GM12878 (cell line): ENCODE measurements around the gene THRB. TPM values are rescaled to one million over a fixed set of nuclear protein-coding genes. Genes with fewer than 3 reads are reported as not detected.

Source experiments
- ATAC-seq: fragments of 200-7000 bp; cut with Tn5 transposase; 3 replicates; pipeline ENCODE4 v1.9.1; 2020; ENCODE audit warnings: mild to moderate bottlenecking, moderate library complexity
- BruUV-seq: library from RNA; stranded (reverse); fragments of 400-500 nt; replicated peaks from 2 replicates; lab custom pipeline; 2021; lab: Mats Ljungman, UMichigan
- CTCF ChIA-PET: fragments of 300-600 bp; sonication (Branson Sonifier 250); formaldehyde crosslinking; extraction: SDS; loops from one replicate; lab custom pipeline; 2021; ENCODE audit warnings: inconsistent platforms; lab: Yijun Ruan, JAX
- POLR2A ChIA-PET: fragments of 350-600 bp; formaldehyde crosslinking; extraction: SDS; loops from one replicate; lab custom pipeline; 2021; ENCODE audit warnings: inconsistent platforms; lab: Charles Lee
- RAD21 ChIA-PET: fragments of 300-600 bp; sonication (Branson Sonifier 250); formaldehyde crosslinking; loops from one replicate; lab custom pipeline; 2023; ENCODE audit warnings: antibody characterized with exemption; ENCODE audit not compliant: unreplicated experiment; lab: Charles Lee
- SMC1A ChIA-PET: fragments of 300-600 bp; sonication (Branson Sonifier 250); formaldehyde crosslinking; loops from one replicate; lab custom pipeline; 2023; ENCODE audit not compliant: unreplicated experiment, uncharacterized antibody; lab: Charles Lee
- DNase-seq: peaks from one replicate; pipeline ENCODE4 v3.0.0-alpha.2; 2011; ENCODE audit warnings: low read depth, low spot score
- FAIRE-seq: peaks from 3 replicates; lab custom pipeline; 2011; peaks lifted over from hg19 to GRCh38; lab: Jason Lieb, UNC
- H2AFZ ChIP-seq: 2 replicates; pipeline ENCODE4 v1.6.0; 2011; ENCODE audit warnings: low read depth, low read length, control low read depth; ENCODE audit not compliant: control insufficient read depth
- H3K27ac ChIP-seq: 2 replicates; pipeline ENCODE4 v1.5.1; 2011; ENCODE audit warnings: control low read depth; ENCODE audit not compliant: control insufficient read depth, insufficient read depth
- H3K27me3 ChIP-seq, 2 experiments: replicated peaks in 1 of 2; 2 replicates each; pipeline versions ENCODE4 v1.6.0 to v1.6.1; 2011; ENCODE audit warnings: low read length in 1 of 2; ENCODE audit not compliant: control insufficient read depth in 2 of 2, insufficient read depth in 2 of 2
- H3K36me3 ChIP-seq, 2 experiments: 2 replicates each; pipeline ENCODE4 v1.5.1; 2011; ENCODE audit warnings: low read length in 1 of 2; ENCODE audit not compliant: control insufficient read depth in 2 of 2, insufficient read depth in 2 of 2
- H3K4me1 ChIP-seq: 2 replicates; pipeline ENCODE4 v1.6.1; 2011; ENCODE audit warnings: mild to moderate bottlenecking, low read length, moderate library complexity, mixed read lengths; ENCODE audit not compliant: control insufficient read depth, insufficient read depth
- H3K4me2 ChIP-seq: 2 replicates; pipeline ENCODE4 v1.6.0; 2011; ENCODE audit warnings: control low read depth; ENCODE audit not compliant: control insufficient read depth, insufficient read depth
- H3K4me3 ChIP-seq: fragments of 200-600 bp; sonication (generic); 2 replicates; pipeline ENCODE4 v1.5.1; 2016
- H3K79me2 ChIP-seq: 2 replicates; pipeline ENCODE4 v1.6.0; 2011; ENCODE audit warnings: low read length; ENCODE audit not compliant: control insufficient read depth, insufficient read depth
- H3K9ac ChIP-seq: 2 replicates; pipeline ENCODE4 v1.8.0; 2011; ENCODE audit warnings: low read length, control low read depth, mixed read lengths; ENCODE audit not compliant: control insufficient read depth, insufficient read depth
- H3K9me3 ChIP-seq: replicated peaks from 3 replicates; pipeline ENCODE4 v1.5.1; 2011; ENCODE audit warnings: mild to moderate bottlenecking, low read length; ENCODE audit not compliant: control insufficient read depth, insufficient read depth
- H4K20me1 ChIP-seq: 2 replicates; pipeline ENCODE4 v1.6.0; 2011; ENCODE audit not compliant: control insufficient read depth, insufficient read depth
- ASH2L ChIP-seq: fragments of 300-600, 200-600 bp; sonication (generic); IDR thresholded peaks from 2 replicates; pipeline ENCODE4 v1.6.1; 2017; ENCODE audit warnings: low read depth, mild to moderate bottlenecking, borderline replicate concordance
- BACH1 ChIP-seq: fragments of 450-650 bp; IDR thresholded peaks from 2 replicates; pipeline ENCODE4 v1.6.1; 2017; ENCODE audit warnings: mild to moderate bottlenecking, borderline replicate concordance
- CBFB ChIP-seq: IDR thresholded peaks from 2 replicates; pipeline ENCODE4 v1.6.1; 2016; ENCODE audit warnings: antibody characterized with exemption, low read depth
- CEBPB ChIP-seq, 2 experiments: fragments of 150-350 bp in 1 of 2; IDR thresholded peaks; 2 replicates each; pipeline ENCODE4 v1.6.1; 2012 to 2014; ENCODE audit warnings: low read depth in 2 of 2, low read length in 2 of 2, borderline replicate concordance in 1 of 2, inconsistent platforms in 1 of 2
- CHD2 ChIP-seq: IDR thresholded peaks from 2 replicates; pipeline ENCODE4 v1.6.1; 2011; ENCODE audit warnings: low read depth, low read length, improper control_type of control experiment, borderline replicate concordance
- CREB1 ChIP-seq: IDR thresholded peaks from 2 replicates; pipeline ENCODE4 v1.6.1; 2012; ENCODE audit warnings: low read depth, mild to moderate bottlenecking, inconsistent platforms
- EED ChIP-seq: sonication (generic); IDR thresholded peaks from 2 replicates; pipeline ENCODE4 v1.6.1; 2016; ENCODE audit warnings: antibody characterized with exemption, low read depth
- EZH2 ChIP-seq: IDR thresholded peaks from 2 replicates; pipeline ENCODE4 v1.6.1; 2012; ENCODE audit warnings: low read depth, mild to moderate bottlenecking, control low read depth, inconsistent platforms, low read length, borderline replicate concordance; ENCODE audit not compliant: control insufficient read depth
- FOXK2 ChIP-seq: fragments of 450-650 bp; IDR thresholded peaks from 2 replicates; pipeline ENCODE4 v1.6.1; 2017; ENCODE audit warnings: mild to moderate bottlenecking, moderate library complexity
- HDAC6 ChIP-seq: fragments of 200-600 bp; sonication (generic); IDR thresholded peaks from one replicate; pipeline ENCODE4 v1.8.0; 2017; ENCODE audit warnings: antibody characterized with exemption; ENCODE audit not compliant: unreplicated experiment
- KDM1A ChIP-seq: fragments of 200-600 bp; sonication (generic); IDR thresholded peaks from 2 replicates; pipeline ENCODE4 v1.6.1; 2016; ENCODE audit warnings: borderline replicate concordance
- KLF5 ChIP-seq: fragments of 450-650 bp; IDR thresholded peaks from 2 replicates; pipeline ENCODE4 v1.6.1; 2014; ENCODE audit warnings: mild to moderate bottlenecking; ENCODE audit not compliant: partially characterized antibody
- LARP7 ChIP-seq: fragments of 450-650 bp; IDR thresholded peaks from 2 replicates; pipeline ENCODE4 v1.6.1; 2017; ENCODE audit warnings: mild to moderate bottlenecking
- NR2C1 ChIP-seq: fragments of 450-650 bp; IDR thresholded peaks from 2 replicates; pipeline ENCODE4 v1.6.1; 2017; ENCODE audit warnings: antibody characterized with exemption, mild to moderate bottlenecking, moderate library complexity
- RAD21 ChIP-seq: IDR thresholded peaks from 2 replicates; pipeline ENCODE4 v1.6.1; 2011; ENCODE audit warnings: mild to moderate bottlenecking, low read depth, low read length, moderate library complexity; ENCODE audit not compliant: insufficient read depth
- RB1 ChIP-seq: fragments of 450-650 bp; formaldehyde crosslinking; IDR thresholded peaks from 2 replicates; pipeline ENCODE4 v1.6.1; 2017; ENCODE audit warnings: mild to moderate bottlenecking, borderline replicate concordance
- SIN3A ChIP-seq: IDR thresholded peaks from 2 replicates; pipeline ENCODE4 v1.6.1; 2012; ENCODE audit warnings: low read depth, low read length, improper control_type of control experiment
- SRF ChIP-seq, 2 experiments: IDR thresholded peaks; 2 replicates each; pipeline ENCODE4 v1.6.1; 2011; ENCODE audit warnings: low read depth in 2 of 2, low read length in 2 of 2, mild to moderate bottlenecking in 1 of 2, moderate library complexity in 1 of 2
- STAT1 ChIP-seq: fragments of 450-650 bp; conservative IDR thresholded peaks from 2 replicates; pipeline ENCODE4 v1.6.1; 2014; ENCODE audit warnings: antibody characterized with exemption, mild to moderate bottlenecking
- ZNF274 ChIP-seq: IDR thresholded peaks from one replicate; pipeline ENCODE4 v1.8.0; 2011; ENCODE audit not compliant: insufficient read length, insufficient read depth
- ZSCAN29 ChIP-seq: fragments of 450-650 bp; IDR thresholded peaks from 2 replicates; pipeline ENCODE4 v1.6.1; 2017; ENCODE audit warnings: mild to moderate bottlenecking, moderate library complexity
- WGBS: methylation state at CpG from one replicate; pipeline ENCODE4 v1.1.6; 2016; ENCODE audit warnings: low lambda C conversion rate; ENCODE audit not compliant: insufficient replicate concordance, insufficient coverage; ENCODE audit errors: missing lambda C conversion rate; 5-methylcytosine and 5-hydroxymethylcytosine counted together
- in situ Hi-C: fragments of 300-500 bp; cut with MboI; formaldehyde crosslinking; loops from 9 replicates; pipeline ENCODE4 v1.14.3; 2018; ENCODE audit warnings: mixed read lengths
- intact Hi-C: fragments of 100-400 bp; cut with micrococcal nuclease; formaldehyde crosslinking; loops from one replicate; pipeline ENCODE4 v1.14.2; 2022; ENCODE audit not compliant: unreplicated experiment
- polyA plus RNA-seq, 11 experiments: library from polyadenylated mRNA; depleted of rRNA in 4 of 11; unstranded in 6 of 11; stranded (reverse) in 5 of 11; fragments of >200 nt; fragmentation: Nextera tagmentation in 4 of 11; fragmentation: Illumina TruSeq in 1 of 11; extraction: Ambion mirVana in 4 of 11; extraction: Trizol in 1 of 11; gene quantifications; 1 replicate in 1 of 11; 2 replicates in 10 of 11; pipeline versions ENCODE4 v1.2.1 to v1.2.3, GENCODE V29; 2011 to 2016; ENCODE audit warnings: inconsistent platforms in 2 of 11, missing spikeins in 2 of 11, low read depth in 1 of 11
- total RNA-seq, 4 experiments: library from RNA; depleted of rRNA in 3 of 4; stranded (reverse); fragments of >200 nt in 3 of 4; fragmentation: Illumina TruSeq in 1 of 4; extraction: Trizol in 1 of 4; gene quantifications; 2 replicates each; pipeline versions ENCODE4 v1.2.1 to v1.2.3, GENCODE V29; 2013 to 2021
- TF ChIP-seq, protein P1 (sequence below): fragments of 150-350 bp; IDR thresholded peaks from 2 replicates; pipeline ENCODE4 v1.6.1; 2016; ENCODE audit warnings: low read depth, low read length

THRB gene
- total and polyA plus RNA-seq, 10 of the 15 experiments (the other 5 are each of a cell fraction or from before 2014, with no cell fraction given) = 0.05 TPM; not detected in 9

- no peak for TF ChIP-seq BACH1
- TF ChIP-seq, protein P1, sequence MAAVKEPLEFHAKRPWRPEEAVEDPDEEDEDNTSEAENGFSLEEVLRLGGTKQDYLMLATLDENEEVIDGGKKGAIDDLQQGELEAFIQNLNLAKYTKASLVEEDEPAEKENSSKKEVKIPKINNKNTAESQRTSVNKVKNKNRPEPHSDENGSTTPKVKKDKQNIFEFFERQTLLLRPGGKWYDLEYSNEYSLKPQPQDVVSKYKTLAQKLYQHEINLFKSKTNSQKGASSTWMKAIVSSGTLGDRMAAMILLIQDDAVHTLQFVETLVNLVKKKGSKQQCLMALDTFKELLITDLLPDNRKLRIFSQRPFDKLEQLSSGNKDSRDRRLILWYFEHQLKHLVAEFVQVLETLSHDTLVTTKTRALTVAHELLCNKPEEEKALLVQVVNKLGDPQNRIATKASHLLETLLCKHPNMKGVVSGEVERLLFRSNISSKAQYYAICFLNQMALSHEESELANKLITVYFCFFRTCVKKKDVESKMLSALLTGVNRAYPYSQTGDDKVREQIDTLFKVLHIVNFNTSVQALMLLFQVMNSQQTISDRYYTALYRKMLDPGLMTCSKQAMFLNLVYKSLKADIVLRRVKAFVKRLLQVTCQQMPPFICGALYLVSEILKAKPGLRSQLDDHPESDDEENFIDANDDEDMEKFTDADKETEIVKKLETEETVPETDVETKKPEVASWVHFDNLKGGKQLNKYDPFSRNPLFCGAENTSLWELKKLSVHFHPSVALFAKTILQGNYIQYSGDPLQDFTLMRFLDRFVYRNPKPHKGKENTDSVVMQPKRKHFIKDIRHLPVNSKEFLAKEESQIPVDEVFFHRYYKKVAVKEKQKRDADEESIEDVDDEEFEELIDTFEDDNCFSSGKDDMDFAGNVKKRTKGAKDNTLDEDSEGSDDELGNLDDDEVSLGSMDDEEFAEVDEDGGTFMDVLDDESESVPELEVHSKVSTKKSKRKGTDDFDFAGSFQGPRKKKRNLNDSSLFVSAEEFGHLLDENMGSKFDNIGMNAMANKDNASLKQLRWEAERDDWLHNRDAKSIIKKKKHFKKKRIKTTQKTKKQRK = no peak
- TF ChIP-seq CREB1 = no peak
- no peak for TF ChIP-seq EED
- TF ChIP-seq RAD21 = no peak
- TF ChIP-seq FOXK2 = no peak
- TF ChIP-seq HDAC6 = no peak
Measured at GRCh38 chr3:24386458-24386857, 108.2 kb downstream of the THRB start (continued).

DNA sequence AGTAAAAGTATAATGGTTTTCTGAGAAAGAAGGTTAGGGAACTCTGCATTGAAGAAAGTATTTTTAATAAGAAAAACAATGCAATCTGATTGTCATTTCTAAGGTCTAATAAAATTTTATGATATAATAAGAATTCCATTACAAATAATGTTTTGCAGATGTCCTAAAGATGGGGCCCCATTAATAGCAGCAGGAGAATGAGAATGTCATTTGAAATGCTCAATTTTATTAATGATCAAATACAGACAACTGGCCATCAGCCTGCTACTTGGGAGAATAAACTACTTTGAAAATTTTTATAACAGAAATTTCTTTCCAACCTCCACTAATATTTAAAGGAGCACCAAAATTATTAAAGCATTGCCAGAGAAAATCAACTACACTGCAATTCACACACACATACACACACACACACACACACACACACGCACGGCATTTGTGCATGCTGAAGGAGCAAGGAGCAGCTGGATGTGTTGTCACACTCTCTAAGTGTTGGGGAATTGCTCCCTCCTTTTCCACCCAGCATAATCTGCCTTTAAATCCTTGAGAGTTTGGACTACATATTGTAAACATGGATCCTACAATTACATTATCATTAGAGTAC lies 109.5 kb downstream of the THRB start:
- FAIRE-seq (no peak), ATAC-seq (no peak), DNase-seq (no peak)
- H3K79me2 ChIP-seq = no peaks in the 10 kb centered on the region
- H3K27me3 ChIP-seq = no peaks in the 10 kb centered on the region; a peak in 1 of 4 replicates
- H3K4me3 ChIP-seq = no peak overlapping the region
- H3K27ac ChIP-seq = no peak overlapping the region
- ChIA-PET SMC1A (no interaction called here), RAD21 (no interaction called here), CTCF (no interaction called here), POLR2A (no interaction called here)
- 0% methylated on average over 2 of the region's 2 CpGs for WGBS
- H3K4me1 ChIP-seq = no peaks in the 10 kb centered on the region
- no peak overlapping the region for H3K4me2 ChIP-seq
- intact Hi-C loops (no loop called here), in situ Hi-C loops (no loop called here)
- H3K36me3 ChIP-seq = no peaks in the 10 kb centered on the region
- H2AFZ ChIP-seq = no peak overlapping the region
- H3K9me3 ChIP-seq = no peaks in the 10 kb centered on the region
- BruUV-seq = no TSS peak
- H4K20me1 ChIP-seq = no peaks in the 10 kb centered on the region
- H3K9ac ChIP-seq = no peak overlapping the region
- TF ChIP-seq EZH2 (no peak), ZNF274 (no peak), ASH2L (no peak), KDM1A (no peak), STAT1 (no peak), KLF5 (no peak), CBFB (no peak), NR2C1 (no peak), ZSCAN29 (no peak), CEBPB (IDR thresholded peaks at IDR 0.05; ENCODE audit: borderline replicate concordance in 1 of 2, low read depth in 2 of 2, low read length in 2 of 2) (no peak), LARP7 (no peak), RB1 (no peak), SRF (IDR thresholded peaks at IDR 0.05; ENCODE audit: low read depth in 2 of 2, low read length in 2 of 2) (no peak), SIN3A (no peak), CHD2 (no peak)
